Subcutaneous adipose tissue (tissue), 4 donors: ENCODE measurements around the gene PKMYT1. TPM values are rescaled to one million over a fixed set of nuclear protein-coding genes. Genes with fewer than 3 reads are reported as not detected.

Experiments
- total RNA-seq, 4 donors: library from RNA; depleted of rRNA; stranded (reverse); fragments of >200 nt; gene quantifications; one replicate each; pipeline ENCODE4 v1.1.0, GENCODE V29; 2016
- TF ChIP-seq, protein P1 (sequence below): fragments of 450-650 bp; IDR thresholded peaks from one replicate; pipeline ENCODE4 v1.5.1; 2016; ENCODE audit warnings: low read depth, mild to moderate bottlenecking, control low read depth, antibody characterized with exemption, moderate library complexity

The PKMYT1 gene
- total RNA-seq, 4 donors from 2014 or later: 1.5 to 2.0 (median 1.8) TPM; not detected in 1

DNA sequence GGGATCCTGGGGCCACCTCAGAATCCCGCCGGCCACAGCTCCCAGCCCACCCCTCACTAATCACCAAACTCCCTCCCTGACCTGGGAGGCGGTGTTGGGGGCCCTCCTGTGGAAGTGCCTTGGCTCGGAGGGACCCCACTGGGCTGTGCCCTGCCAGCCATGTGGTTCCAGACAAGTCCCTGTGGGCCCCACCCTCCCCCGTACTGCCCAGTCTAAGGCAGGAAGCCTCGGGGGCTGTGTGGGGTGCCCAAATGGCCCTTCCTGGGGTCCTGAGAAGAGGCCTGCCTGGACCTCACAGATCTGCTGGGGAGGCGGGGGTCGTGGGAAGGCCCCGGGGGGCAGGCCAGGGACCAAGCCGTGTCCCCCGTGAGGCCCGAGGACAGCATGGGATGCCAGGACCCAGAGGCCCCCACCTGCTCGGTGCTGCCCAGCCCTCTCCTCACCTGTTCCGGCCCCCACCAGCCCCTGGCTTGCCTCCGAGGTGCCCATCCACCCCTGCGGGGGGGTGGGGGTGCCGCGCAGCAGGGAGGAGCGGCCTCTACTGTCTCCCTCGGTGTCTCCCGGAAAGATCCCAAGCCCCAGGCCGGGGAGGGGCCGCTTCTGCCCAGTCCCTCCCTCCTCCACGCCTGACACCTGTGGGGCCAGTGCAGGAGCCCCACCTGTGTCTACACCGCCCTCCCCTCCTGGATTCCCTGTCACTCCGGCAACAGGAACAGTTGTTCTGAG, 25.4 kb downstream of the PKMYT1 start:
- TF ChIP-seq, protein P1, sequence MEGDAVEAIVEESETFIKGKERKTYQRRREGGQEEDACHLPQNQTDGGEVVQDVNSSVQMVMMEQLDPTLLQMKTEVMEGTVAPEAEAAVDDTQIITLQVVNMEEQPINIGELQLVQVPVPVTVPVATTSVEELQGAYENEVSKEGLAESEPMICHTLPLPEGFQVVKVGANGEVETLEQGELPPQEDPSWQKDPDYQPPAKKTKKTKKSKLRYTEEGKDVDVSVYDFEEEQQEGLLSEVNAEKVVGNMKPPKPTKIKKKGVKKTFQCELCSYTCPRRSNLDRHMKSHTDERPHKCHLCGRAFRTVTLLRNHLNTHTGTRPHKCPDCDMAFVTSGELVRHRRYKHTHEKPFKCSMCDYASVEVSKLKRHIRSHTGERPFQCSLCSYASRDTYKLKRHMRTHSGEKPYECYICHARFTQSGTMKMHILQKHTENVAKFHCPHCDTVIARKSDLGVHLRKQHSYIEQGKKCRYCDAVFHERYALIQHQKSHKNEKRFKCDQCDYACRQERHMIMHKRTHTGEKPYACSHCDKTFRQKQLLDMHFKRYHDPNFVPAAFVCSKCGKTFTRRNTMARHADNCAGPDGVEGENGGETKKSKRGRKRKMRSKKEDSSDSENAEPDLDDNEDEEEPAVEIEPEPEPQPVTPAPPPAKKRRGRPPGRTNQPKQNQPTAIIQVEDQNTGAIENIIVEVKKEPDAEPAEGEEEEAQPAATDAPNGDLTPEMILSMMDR: no peak

DNA sequence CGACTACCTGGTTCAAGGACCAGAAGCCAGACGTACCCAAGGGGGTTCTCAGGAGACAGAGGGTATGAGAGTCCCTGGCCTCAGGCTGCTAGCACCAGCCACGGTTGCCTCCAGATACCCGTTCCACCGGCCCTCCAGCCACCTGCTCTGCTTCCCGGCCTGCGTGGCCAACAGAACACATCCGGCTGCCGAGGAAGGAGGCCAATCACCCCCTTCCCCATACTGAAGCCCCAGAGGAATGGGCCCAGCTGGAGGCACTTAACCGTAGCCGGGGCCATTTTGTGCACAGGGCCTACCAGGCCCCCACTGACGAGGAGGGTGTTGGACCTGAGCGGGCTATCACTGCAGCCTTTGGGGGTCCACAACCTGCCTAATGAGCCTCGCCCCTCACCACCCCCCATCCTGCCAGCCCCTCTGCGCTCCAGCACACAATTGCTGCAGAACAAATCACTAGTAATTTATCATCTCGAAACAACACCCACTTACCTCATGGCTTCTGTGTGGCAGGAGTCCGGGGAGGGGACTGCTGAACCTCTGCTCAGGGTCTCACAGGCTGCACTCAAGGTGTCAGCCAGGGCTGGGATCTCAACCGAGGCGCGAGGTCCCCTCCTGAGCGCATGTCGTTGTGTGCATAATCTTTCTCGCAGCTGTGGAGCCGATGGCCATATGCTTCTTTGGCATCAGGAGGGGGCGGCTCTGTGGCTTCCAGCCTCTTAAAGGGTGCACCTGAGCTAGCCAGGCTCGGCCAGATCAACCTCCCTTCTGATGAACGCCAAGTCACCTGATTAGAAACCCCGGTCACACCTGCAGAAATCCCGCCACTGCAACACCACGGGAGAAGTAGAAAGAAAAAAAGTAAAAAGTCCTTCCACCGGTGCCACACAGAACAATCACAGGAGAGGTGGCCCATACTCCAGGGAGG, 26.3 kb downstream of the PKMYT1 start:
- TF ChIP-seq, protein P1: no peak

DNA sequence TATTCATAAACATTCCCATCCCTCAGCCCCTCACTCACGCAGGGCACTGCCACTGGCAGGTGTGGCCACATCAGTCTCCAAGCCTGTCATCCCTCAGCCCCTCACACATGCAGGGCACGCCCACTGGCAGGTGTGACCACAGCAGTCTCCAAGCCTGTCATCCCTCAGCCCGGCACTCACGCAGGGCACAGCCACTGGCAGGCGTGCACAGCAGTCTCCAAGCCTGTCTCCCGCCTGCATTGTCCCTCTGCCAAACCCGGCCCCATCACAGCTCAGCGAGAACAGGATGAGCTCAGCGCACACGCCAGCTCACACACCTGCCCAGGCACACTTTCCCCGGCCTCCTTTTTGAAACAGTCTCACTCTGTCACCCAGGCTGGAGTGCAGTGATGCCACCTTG, 27.6 kb downstream of the PKMYT1 start:
- TF ChIP-seq, protein P1: no peak

DNA sequence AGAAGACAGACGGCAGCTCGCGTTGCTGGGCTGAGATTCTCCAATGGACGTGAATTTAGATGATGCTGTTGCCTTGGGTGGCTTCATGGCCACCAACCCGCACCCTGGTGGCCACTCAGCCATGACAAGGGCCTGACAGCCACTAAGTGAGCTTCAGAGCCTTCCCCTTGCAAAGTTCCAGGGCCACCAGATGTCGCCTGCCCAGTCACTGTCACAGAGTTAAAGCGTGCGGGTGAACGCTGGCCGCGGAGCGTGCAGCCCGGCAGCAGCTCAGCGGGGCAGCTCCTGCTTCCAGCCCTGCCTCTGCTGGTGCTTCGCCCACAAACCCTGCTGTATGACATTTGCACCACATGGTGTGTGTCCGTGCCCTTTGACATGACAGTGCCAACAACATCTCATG, 29.5 kb downstream of the PKMYT1 start:
- TF ChIP-seq, protein P1: no peak

DNA sequence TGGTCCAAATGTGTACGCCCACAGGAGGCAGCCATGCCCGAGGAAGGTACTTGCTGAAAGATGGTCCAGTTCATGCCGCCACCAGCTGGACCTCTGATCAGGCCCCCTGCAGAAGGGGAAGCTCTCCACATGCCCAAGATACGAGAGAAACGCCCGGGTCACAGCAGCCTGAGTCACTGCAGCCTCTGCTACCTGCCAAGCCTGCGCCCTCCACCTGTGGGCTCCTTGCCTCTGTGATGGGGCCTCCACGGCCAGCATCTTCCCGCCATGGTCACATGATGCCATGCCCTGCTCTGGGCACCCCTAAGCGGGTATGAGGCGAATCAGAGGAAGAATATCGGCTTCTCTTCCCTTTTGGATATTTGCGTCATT, 29.9 kb downstream of the PKMYT1 start:
- TF ChIP-seq, protein P1: no peak

DNA sequence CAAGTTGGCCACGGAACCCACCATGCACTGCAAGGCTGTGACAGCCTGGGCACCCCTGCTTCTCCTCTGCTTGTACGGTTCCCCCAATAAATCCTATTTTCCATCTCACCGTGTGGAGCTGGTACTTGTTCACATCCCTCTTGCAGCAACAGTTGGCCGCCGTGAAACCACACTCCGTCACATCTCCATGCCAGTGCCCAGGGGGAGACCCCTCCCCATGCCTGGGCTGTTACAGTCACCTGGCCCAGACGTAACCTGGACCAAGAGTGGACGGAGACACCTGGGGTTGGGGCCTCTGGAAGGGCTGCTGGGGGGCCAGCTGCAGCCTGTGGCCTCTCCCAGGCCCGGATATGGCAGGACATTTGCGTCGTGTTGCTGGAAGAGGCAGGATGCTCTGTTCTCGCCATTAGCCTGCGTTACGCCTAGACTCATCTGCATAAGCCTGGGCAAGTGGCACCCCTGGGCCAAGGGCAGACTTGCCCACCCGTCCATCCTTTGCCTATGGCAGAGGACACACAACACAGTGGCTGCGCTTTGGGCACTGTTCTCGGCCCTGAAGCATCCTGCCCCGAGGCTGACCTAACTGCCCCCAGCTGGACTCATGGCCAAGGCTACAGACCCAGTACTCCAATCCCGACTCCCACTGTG, 30.4 kb downstream of the PKMYT1 start:
- TF ChIP-seq, protein P1: no peak
